Measurements from ENCODE around the gene PACSIN2.
"Not testable (repeated sequence)": the region's sequence is repeated elsewhere in the genome, so short reads cannot be mapped to it uniquely, and the experiment has no call there.

PACSIN2 gene

GRCh38 chr22:42964994-42965699, 49.8 kb downstream of the PACSIN2 start:
- no peak for DNase-seq (ENCODE audit: low spot score)

GRCh38 chr22:42963231-42963595, 51.7 kb downstream of the PACSIN2 start:
- DNase-seq (ENCODE audit: low spot score), result no peak

GRCh38 chr22:42962295-42963230, 52.4 kb downstream of the PACSIN2 start:
- DNase-seq (ENCODE audit: low spot score), result no peak

- DNase-seq (ENCODE audit: low spot score), result no peak
Observed at GRCh38 chr22:42961810-42962209, 53.1 kb downstream of the PACSIN2 start.

GRCh38 chr22:42961400-42961690, 53.6 kb downstream of the PACSIN2 start:
- DNase-seq (ENCODE audit: low spot score), result not testable (repeated sequence)

- DNase-seq (ENCODE audit: low spot score), result no peak
Observed at GRCh38 chr22:42960531-42961399, 54.2 kb downstream of the PACSIN2 start.

- peak; percentile 82 for DNase-seq (ENCODE audit: low spot score)
Observed at GRCh38 chr22:42959576-42960509, 55.1 kb downstream of the PACSIN2 start.

- no peak for DNase-seq (ENCODE audit: low spot score)
Observed at GRCh38 chr22:42958937-42959336, 56.0 kb downstream of the PACSIN2 start.

GRCh38 chr22:42957958-42958357, 57.0 kb downstream of the PACSIN2 start:
- no peak for DNase-seq (ENCODE audit: low spot score)

- DNase-seq (ENCODE audit: low spot score), result no peak
Observed at GRCh38 chr22:42957544-42957943, 57.4 kb downstream of the PACSIN2 start.

- DNase-seq (ENCODE audit: low spot score), result no peak
Observed at GRCh38 chr22:42955848-42956247, 59.1 kb downstream of the PACSIN2 start.

GRCh38 chr22:42955087-42955635, 59.8 kb downstream of the PACSIN2 start:
- DNase-seq (ENCODE audit: low spot score), result no peak

GRCh38 chr22:42953751-42954150, 61.2 kb downstream of the PACSIN2 start:
- DNase-seq (ENCODE audit: low spot score), result not testable (repeated sequence)

- no peak for DNase-seq (ENCODE audit: low spot score)
Observed at GRCh38 chr22:42951093-42951710, 63.7 kb downstream of the PACSIN2 start.

- DNase-seq (ENCODE audit: low spot score), result no peak
Observed at GRCh38 chr22:42950281-42950680, 64.7 kb downstream of the PACSIN2 start.

- no peak for DNase-seq (ENCODE audit: low spot score)
Observed at GRCh38 chr22:42949159-42949558, 65.8 kb downstream of the PACSIN2 start.

- no peak for DNase-seq (ENCODE audit: low spot score)
Observed at GRCh38 chr22:42948294-42948693, 66.7 kb downstream of the PACSIN2 start.

- DNase-seq (ENCODE audit: low spot score), result no peak
Observed at GRCh38 chr22:42947211-42947990, 67.5 kb downstream of the PACSIN2 start.

GRCh38 chr22:42946546-42947198, 68.3 kb downstream of the PACSIN2 start:
- DNase-seq (ENCODE audit: low spot score), result no peak
